Peyer's patch (tissue), 4 donors: ENCODE measurements around the gene PHLDA3.

ENCODE experiments used
- CTCF ChIP-seq, 6 experiments: fragments of 450-650 bp in 4 of 6; fragments of 200-600 bp in 2 of 6; sonication (generic) in 1 of 6; IDR thresholded peaks; one replicate each; pipeline ENCODE4 v1.5.1; 2017 to 2019; ENCODE audit warnings: antibody characterized with exemption in 6 of 6, mild to moderate bottlenecking in 3 of 6, moderate library complexity in 1 of 6
- POLR2A ChIP-seq, 2 donors: fragments of 450-650 bp; IDR thresholded peaks; one replicate each; pipeline ENCODE4 v1.5.1; 2017; ENCODE audit warnings: antibody characterized with exemption in 2 of 2, mild to moderate bottlenecking in 2 of 2, moderate library complexity in 2 of 2

- TF ChIP-seq POLR2A (IDR thresholded peaks at IDR 0.05) (no peak), CTCF (IDR thresholded peaks at IDR 0.05) (no peak)
These were observed 33.0 kb upstream of the PHLDA3 start for GRCh38 chr1:201501812-201502510.
